Esophagus (tissue), 2 donors: ENCODE measurements around the gene MATN3. TPM values are rescaled to one million over a fixed set of nuclear protein-coding genes. Genes with fewer than 3 reads are reported as not detected.
"Not testable (repeated sequence)": the region's sequence is repeated elsewhere in the genome, so short reads cannot be mapped to it uniquely, and the experiment has no call there.

Experiments
- H3K27ac ChIP-seq, 2 donors: one replicate each; pipeline ENCODE4 v1.5.1; 2013; ENCODE audit warnings: low read depth in 2 of 2, mild to moderate bottlenecking in 2 of 2, inconsistent platforms in 1 of 2, low read length in 1 of 2, moderate library complexity in 1 of 2
- H3K27me3 ChIP-seq, 2 donors: one replicate each; pipeline ENCODE4 v1.6.1; 2013; ENCODE audit warnings: low read length in 2 of 2, control low read depth in 1 of 2, mild to moderate bottlenecking in 1 of 2; ENCODE audit not compliant: insufficient read depth in 2 of 2, control insufficient read depth in 1 of 2
- H3K36me3 ChIP-seq, 2 donors: one replicate each; pipeline ENCODE4 v1.6.1; 2013; ENCODE audit warnings: low read length in 1 of 2; ENCODE audit not compliant: control insufficient read depth in 2 of 2, insufficient read depth in 2 of 2
- H3K4me1 ChIP-seq, 2 donors: one replicate each; pipeline ENCODE4 v1.6.1; 2013; ENCODE audit warnings: low read length in 1 of 2; ENCODE audit not compliant: control insufficient read depth in 2 of 2, insufficient read depth in 2 of 2
- H3K4me3 ChIP-seq, 2 donors: one replicate each; pipeline ENCODE4 v1.5.1; 2013; ENCODE audit warnings: low read length in 2 of 2, mild to moderate bottlenecking in 2 of 2, low read depth in 1 of 2, moderate library complexity in 1 of 2
- H3K9me3 ChIP-seq, 2 donors: one replicate each; pipeline ENCODE4 v1.6.1; 2013; ENCODE audit warnings: mild to moderate bottlenecking in 2 of 2, low read depth in 1 of 2, low read length in 1 of 2, moderate library complexity in 1 of 2; ENCODE audit not compliant: control insufficient read depth in 2 of 2, insufficient read depth in 1 of 2
- WGBS, 2 donors: extraction: QIAGEN DNeasy Blood & Tissue Kit; methylation state at CpG; one replicate each; pipeline ENCODE4 v1.1.7; 2013; 5-methylcytosine and 5-hydroxymethylcytosine counted together
- polyA plus RNA-seq, 2 donors: library from polyadenylated mRNA; stranded (reverse); fragments of 200-250 nt; gene quantifications; one replicate each; pipeline ENCODE4 v1.2.3, GENCODE V29; 2013
- donor health status: healthy with polysubstance abuse.
- donor health status: Bipolar disorder and iron deficiency.

Gene MATN3
- polyA plus RNA-seq, 2 donors, result 0.14 to 0.42 TPM

- H3K36me3 ChIP-seq, result no peaks in the 10 kb centered on the region
- H3K9me3 ChIP-seq, result no peaks in the 10 kb centered on the region
- H3K27ac ChIP-seq, result peak within 1 kb of the TSS; percentile 90 to 99
- no peaks in the 10 kb centered on the region for H3K27me3 ChIP-seq
- H3K4me3 ChIP-seq, result peak within 1 kb of the TSS; percentile 80 to 84
- H3K4me1 ChIP-seq, result no peaks in the 10 kb centered on the region
- 0% methylated on average over 45 of the region's 45 CpGs for WGBS, 2 donors
Measured at GRCh38 chr2:20051532-20052228, 39.2 kb upstream of the MATN3 start, which contains the start of gene LAPTM4A. Gene LAPTM4A, minus strand, starts transcription at chr2:20051628. Its CDS starts 108 bp downstream, at chr2:20051520.

- WGBS, 2 donors, result 0 to 1% methylated on average over 47 of the region's 47 CpGs
- H3K4me1 ChIP-seq, result no peaks in the 10 kb centered on the region
- H3K4me3 ChIP-seq, result peak overlapping the region; percentile 80 to 84
- no peaks in the 10 kb centered on the region for H3K36me3 ChIP-seq
- no peaks in the 10 kb centered on the region for H3K9me3 ChIP-seq
- no peaks in the 10 kb centered on the region for H3K27me3 ChIP-seq
- H3K27ac ChIP-seq, result peak overlapping the region; percentile 90 to 99
Measured at GRCh38 chr2:20050646-20051531, 38.4 kb upstream of the MATN3 start.

GRCh38 chr2:20050104-20050645 lies 37.7 kb upstream of the MATN3 start:
- Histone ChIP-seq H3K27ac (peak overlapping the region; percentile 90 to 99), H3K4me3 (peak overlapping the region; percentile 80 to 84), H3K27me3 (no peaks in the 10 kb centered on the region), H3K36me3 (no peaks in the 10 kb centered on the region), H3K9me3 (no peaks in the 10 kb centered on the region), H3K4me1 (no peaks in the 10 kb centered on the region)
- WGBS, 2 donors, result 1% methylated on average over 10 of the region's 10 CpGs

GRCh38 chr2:20049637-20050036 lies 37.2 kb upstream of the MATN3 start:
- no peaks in the 10 kb centered on the region for H3K27me3 ChIP-seq
- H3K27ac ChIP-seq, result peak overlapping the region in 1 of 2 donors; percentile 90
- H3K36me3 ChIP-seq, result no peaks in the 10 kb centered on the region
- WGBS, 2 donors, result 2 to 5% methylated on average over 4 of the region's 4 CpGs
- H3K4me1 ChIP-seq, result no peaks in the 10 kb centered on the region
- no peaks in the 10 kb centered on the region for H3K9me3 ChIP-seq
- peak overlapping the region; percentile 21 to 84 for H3K4me3 ChIP-seq

GRCh38 chr2:20048488-20049448 lies 36.3 kb upstream of the MATN3 start:
- peak overlapping the region; percentile 13 to 54 for H3K27ac ChIP-seq
- H3K27me3 ChIP-seq, result no peaks in the 10 kb centered on the region
- no peaks in the 10 kb centered on the region for H3K4me1 ChIP-seq
- 36 to 47% methylated on average over 6 of the region's 6 CpGs for WGBS, 2 donors
- H3K4me3 ChIP-seq, result peak overlapping the region in 1 of 2 donors; percentile 84
- H3K36me3 ChIP-seq, result no peaks in the 10 kb centered on the region
- H3K9me3 ChIP-seq, result no peaks in the 10 kb centered on the region

GRCh38 chr2:20045712-20046292 lies 33.3 kb upstream of the MATN3 start:
- not testable (repeated sequence) for H3K9me3 ChIP-seq, H3K4me1 ChIP-seq
- WGBS, 2 donors, result 72 to 75% methylated on average over 4 of the region's 4 CpGs

GRCh38 chr2:20044778-20045177 lies 32.3 kb upstream of the MATN3 start:
- WGBS, 2 donors, result 91% methylated on average over 4 of the region's 4 CpGs
- Histone ChIP-seq H3K27me3 (no peaks in the 10 kb centered on the region), H3K9me3 (no peaks in the 10 kb centered on the region), H3K36me3 (peaks cover 0 to 4% of the 10 kb centered on the region in 2 donors), H3K4me1 (peaks cover 0 to 2% of the 10 kb centered on the region in 2 donors), H3K27ac (no peak overlapping the region), H3K4me3 (no peak overlapping the region)

More at GRCh38 chr2:20045712-20046292, 33.3 kb upstream of the MATN3 start:
- H3K27me3 ChIP-seq, H3K27ac ChIP-seq, H3K36me3 ChIP-seq, H3K4me3 ChIP-seq: not testable (repeated sequence)

- Histone ChIP-seq H3K9me3 (no peaks in the 10 kb centered on the region), H3K4me3 (no peak overlapping the region), H3K4me1 (peaks cover 0 to 2% of the 10 kb centered on the region in 2 donors), H3K27me3 (no peaks in the 10 kb centered on the region), H3K36me3 (peaks cover 0 to 8% of the 10 kb centered on the region in 2 donors), H3K27ac (no peak overlapping the region)
- 25 to 31% methylated on average over 2 of the region's 2 CpGs for WGBS, 2 donors
Measured at GRCh38 chr2:20042531-20042930, 30.1 kb upstream of the MATN3 start.
